ENCODE results near the gene GORASP2.

The GORASP2 gene

GRCh38 chr2:171013851-171014250 lies 84.8 kb downstream of the GORASP2 start:
- H3K4me1 ChIP-seq (ENCODE audit: control insufficient read depth, low read length), result no peaks in the 10 kb centered on the region
- no peaks in the 10 kb centered on the region for H3K79me2 ChIP-seq (ENCODE audit: control insufficient read depth, low read length)
- no peak overlapping the region for H3K4me3 ChIP-seq (ENCODE audit: low read length)
- TF ChIP-seq EZH2phosphoT487 (IDR thresholded peaks at IDR 0.05; ENCODE audit: borderline replicate concordance, low read length) (no peak), CTCF (IDR thresholded peaks at IDR 0.05; ENCODE audit: low read depth, low read length, poor library complexity, severe bottlenecking) (no peak)
- H3F3A ChIP-seq (ENCODE audit: control insufficient read depth, insufficient read depth), result no peaks in the 10 kb centered on the region
- H3K27ac ChIP-seq (ENCODE audit: low read depth, low read length), result no peak overlapping the region
- H3K9me2 ChIP-seq (replicated peaks; ENCODE audit: control insufficient read depth, low read length), result no peaks in the 10 kb centered on the region
- no peak overlapping the region for H3K4me2 ChIP-seq (ENCODE audit: low read length)
- no peaks in the 10 kb centered on the region for H4K20me1 ChIP-seq (ENCODE audit: control insufficient read depth, insufficient read depth, low read depth, low read length)
- H3K9me3 ChIP-seq (ENCODE audit: control insufficient read depth, insufficient read depth, low read length), result no peaks in the 10 kb centered on the region
- H3K27me3 ChIP-seq (ENCODE audit: control insufficient read depth, low read length), result no peaks in the 10 kb centered on the region
- H3K36me3 ChIP-seq (ENCODE audit: control insufficient read depth, low read length), result peaks cover 26% of the 10 kb centered on the region

- no peak overlapping the region for H3K27ac ChIP-seq (ENCODE audit: low read depth, low read length)
- no peak overlapping the region for H3K4me3 ChIP-seq (ENCODE audit: low read length)
- no peaks in the 10 kb centered on the region for H3K27me3 ChIP-seq (ENCODE audit: control insufficient read depth, low read length)
- H3K79me2 ChIP-seq (ENCODE audit: control insufficient read depth, low read length), result no peaks in the 10 kb centered on the region
- no peaks in the 10 kb centered on the region for H3F3A ChIP-seq (ENCODE audit: control insufficient read depth, insufficient read depth)
- H4K20me1 ChIP-seq (ENCODE audit: control insufficient read depth, insufficient read depth, low read depth, low read length), result no peaks in the 10 kb centered on the region
- TF ChIP-seq EZH2phosphoT487 (IDR thresholded peaks at IDR 0.05; ENCODE audit: borderline replicate concordance, low read length) (no peak), CTCF (IDR thresholded peaks at IDR 0.05; ENCODE audit: low read depth, low read length, poor library complexity, severe bottlenecking) (no peak)
- no peaks in the 10 kb centered on the region for H3K4me1 ChIP-seq (ENCODE audit: control insufficient read depth, low read length)
- H3K9me2 ChIP-seq (replicated peaks; ENCODE audit: control insufficient read depth, low read length), result no peaks in the 10 kb centered on the region
- H3K4me2 ChIP-seq (ENCODE audit: low read length), result no peak overlapping the region
- no peaks in the 10 kb centered on the region for H3K9me3 ChIP-seq (ENCODE audit: control insufficient read depth, insufficient read depth, low read length)
- H3K36me3 ChIP-seq (ENCODE audit: control insufficient read depth, low read length), result peaks cover 24% of the 10 kb centered on the region
Measured at GRCh38 chr2:171016125-171016524, 87.1 kb downstream of the GORASP2 start.

Measured in DOHH2 (cell line).